Activated CD8-positive, alpha-beta memory T cell treated with anti-CD3 and anti-CD28 coated beads for 1 hour (primary cell): ENCODE data around the gene SORCS2.
A peak's percentile ranks its signal among the peaks of the same experiment; 100 is the strongest.

Experiments
- DNase-seq, 2 donors: peaks; one replicate each; pipeline ENCODE4 v3.0.0-alpha.2; 2020; ENCODE audit warnings: low read depth in 1 of 2; ENCODE audit errors: extremely low read depth in 1 of 2

Gene SORCS2

DNA sequence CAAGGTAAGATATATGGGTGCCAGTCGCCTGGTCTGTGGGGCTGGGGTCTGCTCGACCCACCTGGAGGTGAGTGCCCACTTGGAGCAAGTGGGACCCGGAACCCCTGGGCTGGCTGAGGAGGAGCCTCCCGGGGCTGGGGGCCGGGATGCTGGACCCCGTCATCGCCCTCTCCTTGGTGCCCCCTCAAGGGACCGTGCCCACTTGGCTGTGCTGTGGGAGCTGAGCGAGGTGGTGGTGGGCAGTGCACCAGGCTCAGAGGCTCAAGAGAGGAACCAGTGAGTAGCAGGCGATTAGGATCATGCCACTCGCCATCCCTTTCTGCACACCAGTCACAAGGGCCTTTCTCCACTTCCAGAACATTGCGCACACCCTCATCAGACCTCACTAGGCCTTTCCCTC lies 446.2 kb downstream of the SORCS2 start:
- DNase-seq = no peak

DNA sequence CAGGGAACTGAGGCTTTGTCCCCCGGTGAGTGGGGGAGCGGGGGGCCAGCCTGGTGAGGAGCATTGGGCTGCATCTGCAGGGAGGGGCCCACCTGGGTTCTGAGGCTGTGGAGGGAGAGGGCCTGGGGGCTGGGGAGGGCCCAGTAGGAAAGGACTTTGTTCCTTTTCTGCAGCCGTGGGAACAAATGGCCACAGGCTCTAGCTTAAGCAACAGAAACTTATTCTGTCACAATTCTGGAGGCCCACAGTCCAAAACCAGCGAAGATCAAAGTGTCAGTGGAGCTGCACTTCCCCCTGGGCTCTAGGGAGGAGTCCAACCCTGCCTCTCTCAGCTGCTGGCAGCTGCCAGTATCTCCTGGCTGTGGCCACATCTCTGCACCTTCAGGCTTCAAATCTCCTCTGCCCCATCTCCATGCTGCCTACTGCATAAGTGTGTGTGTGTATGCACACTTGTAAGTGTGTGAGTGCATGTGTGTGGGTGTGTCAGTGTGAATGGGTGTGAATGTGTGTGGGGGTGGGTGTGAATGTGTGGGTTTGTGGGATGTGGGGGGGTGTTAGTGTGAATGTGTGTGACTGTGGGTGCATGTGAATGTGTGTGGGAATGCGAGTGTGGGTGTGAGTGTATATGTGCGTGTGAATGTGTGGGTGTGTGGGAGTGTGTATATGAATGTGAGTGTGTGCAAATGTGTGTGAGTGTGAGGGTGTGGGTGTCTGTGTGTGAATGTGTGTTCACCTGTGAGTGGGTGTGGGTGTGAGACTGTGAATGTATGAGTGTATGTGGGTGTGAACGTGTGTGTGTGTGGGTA lies 446.8 kb downstream of the SORCS2 start:
- DNase-seq = no peak

DNA sequence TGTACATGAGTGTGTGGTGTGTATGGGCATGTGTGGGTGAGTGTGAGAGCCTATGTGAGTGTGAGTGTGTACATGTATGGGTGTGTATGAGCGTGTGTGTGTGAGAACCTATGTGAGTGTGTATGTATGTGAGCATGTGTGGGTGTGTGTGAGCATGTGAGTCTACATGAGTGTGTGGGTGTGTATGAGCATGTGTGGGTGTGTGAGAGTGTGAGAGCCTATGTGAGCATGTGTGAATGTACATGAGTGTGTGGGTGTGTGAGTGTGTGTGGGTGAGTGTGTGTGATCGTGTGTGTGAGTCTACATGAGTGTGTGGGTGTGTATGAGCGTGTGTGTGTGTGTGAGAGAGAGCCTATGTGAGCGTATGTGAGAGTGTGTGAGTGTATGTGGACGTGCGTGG lies 447.8 kb downstream of the SORCS2 start:
- DNase-seq = no peak

DNA sequence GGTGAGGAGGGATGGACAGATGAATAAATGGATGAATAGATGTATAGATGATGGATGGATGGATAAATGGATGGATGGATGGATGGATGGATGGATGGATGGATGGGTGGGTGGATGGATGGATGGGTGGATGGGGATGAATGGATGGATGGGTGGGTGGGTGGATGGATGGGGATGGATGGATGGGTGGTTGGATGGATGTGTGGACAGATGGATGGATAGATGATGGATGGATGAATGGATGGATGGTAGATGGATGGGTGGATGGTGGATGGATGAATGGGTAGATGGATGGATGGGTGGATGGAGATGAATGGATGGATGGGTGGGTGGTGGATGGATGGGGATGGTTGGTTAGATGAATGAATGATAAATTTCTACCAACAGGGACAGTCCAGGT lies 449.4 kb downstream of the SORCS2 start:
- DNase-seq = no peak

DNA sequence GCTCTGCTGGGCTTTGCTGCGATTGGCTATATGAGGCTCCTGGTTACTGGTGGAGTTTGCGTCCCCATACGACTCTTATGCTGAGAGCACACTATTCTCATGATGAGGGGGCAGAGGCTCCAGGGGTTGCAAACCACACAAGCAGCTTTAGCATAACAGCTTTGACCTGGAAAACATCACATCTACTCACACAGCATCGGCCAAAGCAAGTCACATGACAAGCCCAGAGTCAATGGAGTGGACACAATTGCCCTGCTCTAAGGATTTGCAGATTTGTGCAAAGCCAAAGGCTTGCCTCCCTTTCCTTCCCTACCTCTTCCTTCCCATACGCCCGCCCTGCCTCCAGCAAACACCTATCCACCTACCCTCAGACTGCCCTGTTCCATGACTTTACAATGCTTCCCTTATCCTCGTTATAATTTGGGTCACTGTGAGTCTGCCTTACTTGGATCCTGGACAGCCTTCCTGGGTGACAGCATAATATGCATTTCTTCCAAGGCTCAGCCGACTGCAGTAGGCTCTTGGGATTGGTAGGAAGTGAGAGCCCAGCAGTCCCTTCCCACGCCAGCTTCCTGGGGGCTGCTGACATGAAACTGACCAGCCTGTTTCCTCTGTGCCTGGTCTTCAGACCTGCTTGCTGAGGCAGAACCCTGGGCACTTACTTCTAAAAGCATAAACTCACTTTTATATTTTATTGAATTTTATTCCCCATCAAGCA lies 450.6 kb downstream of the SORCS2 start:
- no peak for DNase-seq

DNA sequence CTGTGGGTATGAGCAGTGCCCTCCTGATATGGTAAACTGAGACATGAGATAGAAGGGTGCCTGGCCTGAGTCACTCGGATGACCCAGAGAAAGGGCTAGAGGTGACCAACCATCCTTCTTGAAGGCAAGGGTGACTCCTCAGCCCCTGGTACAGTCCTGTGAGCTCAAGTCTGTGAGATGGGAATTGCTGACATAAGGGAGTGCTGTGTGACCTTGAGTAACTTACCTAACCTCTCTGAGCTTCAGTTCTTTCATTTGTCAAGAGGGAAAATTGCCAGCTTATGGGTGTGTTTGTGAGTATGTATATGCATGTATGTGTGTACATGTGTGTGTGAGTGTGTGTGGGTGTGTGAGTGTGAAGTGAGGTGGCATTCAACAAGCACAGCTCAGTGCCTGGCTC lies 452.8 kb downstream of the SORCS2 start:
- DNase-seq = no peak

DNA sequence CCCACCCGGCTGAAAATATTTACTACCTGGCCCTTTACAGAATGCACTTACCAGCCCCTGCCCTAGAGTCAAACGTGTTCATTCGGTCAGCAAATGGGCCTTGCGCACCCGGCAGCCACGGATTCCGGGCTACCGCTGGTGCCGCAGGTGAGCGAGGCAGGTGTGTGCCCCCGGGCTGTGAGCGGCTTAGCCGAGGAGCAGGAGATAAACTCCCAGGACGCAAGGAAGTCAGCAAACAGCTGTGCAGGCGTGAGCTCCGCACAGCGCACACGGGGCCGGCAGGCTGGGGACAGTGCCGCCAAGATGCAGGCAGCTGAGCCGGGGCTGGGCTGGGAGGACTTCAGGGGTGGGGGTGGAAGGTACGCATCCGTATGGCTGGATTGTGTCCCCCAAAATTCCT lies 453.6 kb downstream of the SORCS2 start:
- no peak for DNase-seq

DNA sequence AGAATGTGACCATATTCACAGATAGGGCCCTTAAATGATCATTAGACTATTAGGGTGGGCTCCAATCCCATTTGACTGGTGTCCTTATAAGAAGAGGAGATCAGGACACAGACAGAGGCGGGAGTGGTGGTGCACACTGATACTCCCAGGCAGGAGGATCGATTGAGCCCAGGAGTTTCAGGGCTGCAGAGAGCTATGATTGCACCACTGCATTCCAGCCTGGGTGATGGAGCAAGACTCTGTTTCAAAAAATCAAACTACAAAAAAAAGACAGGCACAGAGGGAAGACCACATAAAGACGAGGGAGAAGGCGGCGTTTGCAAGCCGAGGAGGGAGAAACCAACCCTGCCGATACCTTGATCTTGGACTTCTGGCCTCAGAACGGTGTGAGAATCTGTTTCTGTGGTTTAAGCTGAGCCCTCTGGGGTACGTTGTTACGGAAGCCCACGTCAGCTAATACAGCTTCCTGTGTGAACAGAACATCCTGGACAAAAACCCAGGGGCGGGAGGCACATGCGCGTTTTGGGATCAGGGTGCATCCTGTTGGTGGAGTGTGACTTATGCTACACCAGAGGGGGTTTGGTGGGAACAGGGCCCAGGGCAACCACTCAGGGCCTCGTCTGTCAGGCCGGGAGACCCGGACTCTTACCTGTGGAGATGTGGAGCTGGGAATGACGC lies 454.2 kb downstream of the SORCS2 start:
- DNase-seq = no peak

DNA sequence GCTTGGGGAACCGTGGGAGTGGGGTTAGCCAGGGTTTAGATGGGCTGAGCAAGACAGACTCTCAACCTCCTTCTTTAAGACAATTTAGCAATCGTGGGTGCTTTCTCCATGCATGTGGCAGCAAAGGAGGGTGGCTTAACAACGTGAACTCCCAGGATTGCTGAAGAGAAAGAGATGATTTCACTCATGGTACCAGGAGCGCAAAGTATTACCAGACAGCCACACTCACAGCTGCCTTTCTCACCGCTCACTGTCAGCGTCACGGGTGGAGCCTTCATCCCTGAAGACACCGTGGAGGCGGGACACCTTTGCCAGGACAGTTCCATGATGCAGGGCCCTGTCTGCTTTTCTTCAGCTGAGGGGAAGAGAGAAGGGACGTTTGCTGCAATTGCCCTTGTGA lies 454.8 kb downstream of the SORCS2 start:
- DNase-seq = no peak

DNA sequence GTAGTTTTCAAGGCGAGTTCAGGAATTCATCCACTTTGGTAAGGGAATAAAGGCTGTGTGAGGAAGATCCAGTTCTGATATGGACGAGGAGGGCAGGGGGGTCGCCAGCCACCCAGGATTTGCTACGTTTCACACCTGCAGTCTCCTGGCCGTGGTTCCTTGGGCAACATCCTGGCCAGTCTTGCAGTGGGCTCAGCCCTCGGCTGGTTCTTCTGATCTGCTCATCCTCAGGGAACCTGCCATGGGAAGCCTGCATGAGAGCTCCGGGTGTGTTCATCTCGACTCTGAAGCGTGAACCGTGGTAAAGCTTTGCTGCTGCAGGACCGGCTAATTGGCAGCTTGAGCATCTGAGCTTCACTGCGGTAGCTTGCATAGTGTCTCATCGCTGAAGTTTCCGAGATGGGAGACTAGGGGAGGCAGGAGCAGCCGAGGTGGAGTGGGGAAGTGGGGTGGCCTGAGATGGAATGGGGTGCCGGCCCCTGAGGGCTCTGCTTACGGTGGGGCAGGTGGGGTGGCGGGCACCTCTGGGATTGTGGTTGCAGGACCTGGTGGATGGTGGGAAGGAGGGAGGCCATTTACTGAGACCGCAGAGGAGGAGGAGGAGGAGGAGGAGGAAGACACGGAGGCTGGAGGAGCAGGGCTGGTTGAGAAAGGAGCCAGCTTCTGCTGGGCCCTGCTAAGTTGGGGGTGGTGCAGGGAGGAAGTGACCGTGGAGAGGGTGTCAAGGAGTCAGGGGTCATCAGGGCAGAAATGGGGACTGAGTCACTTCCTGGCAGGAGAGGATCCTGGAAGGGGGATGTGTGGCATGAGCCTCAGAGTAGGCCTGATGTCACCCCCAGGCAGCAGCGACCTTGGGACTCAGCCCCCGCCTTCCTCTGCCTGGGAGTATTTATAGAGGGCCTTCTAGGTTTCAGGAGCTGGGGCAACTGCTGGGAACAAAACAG lies 455.5 kb downstream of the SORCS2 start:
- DNase-seq = no peak

DNA sequence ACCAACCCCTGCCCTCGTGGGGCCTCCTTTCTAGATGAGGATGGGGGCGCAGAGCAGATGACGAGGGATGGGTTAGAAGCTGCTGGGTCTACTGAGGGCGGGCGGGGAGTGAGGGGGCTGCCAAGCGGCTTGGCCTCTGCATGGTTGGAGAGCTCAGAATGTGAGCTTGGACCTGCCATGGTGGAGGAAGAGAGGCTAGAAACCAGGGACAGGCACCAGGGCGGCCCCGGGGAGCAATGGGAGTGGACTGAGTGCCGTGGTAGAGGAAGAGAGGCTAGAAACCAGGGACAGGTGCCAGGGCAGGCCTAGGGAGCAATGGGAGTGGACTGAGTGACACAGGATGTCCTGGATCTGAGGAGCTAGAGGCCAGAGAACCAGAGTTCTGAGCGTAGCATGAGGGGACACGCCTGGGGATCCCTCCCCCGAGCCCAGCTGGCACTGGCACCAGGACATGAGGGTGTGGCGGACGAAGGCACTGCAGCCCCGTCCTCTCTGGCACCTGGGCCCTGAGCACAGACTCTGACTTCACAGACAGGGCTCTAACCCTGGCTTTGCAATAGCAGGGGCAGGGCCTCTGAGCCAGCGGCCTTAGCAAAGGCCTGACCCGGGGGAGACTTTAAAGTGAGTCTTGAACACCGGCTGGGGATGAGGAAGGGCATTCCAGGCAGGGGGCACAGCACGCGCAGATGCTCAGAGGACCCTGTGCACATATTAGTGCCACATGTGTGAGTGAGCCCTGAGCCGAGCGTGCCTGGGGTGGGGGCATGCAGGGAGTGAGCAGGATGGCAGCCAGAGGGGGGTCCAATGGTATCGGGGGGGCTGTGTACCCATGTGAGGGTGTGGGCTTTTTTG lies 456.4 kb downstream of the SORCS2 start:
- no peak for DNase-seq

DNA sequence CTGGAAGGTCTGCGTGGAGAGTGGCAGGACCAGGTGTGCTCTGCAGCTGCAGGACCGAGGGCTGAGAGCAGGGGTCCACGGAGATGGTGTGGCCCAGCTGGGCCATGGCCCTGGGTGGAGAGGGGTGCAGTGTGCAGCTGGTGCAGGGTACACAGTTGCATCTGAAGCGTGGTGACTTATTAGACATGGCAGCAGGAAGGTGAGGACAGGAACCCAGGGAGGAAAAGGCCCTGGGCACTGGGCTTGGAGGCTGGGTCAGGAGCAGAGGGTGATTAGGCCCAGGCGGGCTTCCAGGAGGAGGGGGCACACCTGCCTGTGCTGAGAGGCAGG lies 457.0 kb downstream of the SORCS2 start:
- no peak for DNase-seq

DNA sequence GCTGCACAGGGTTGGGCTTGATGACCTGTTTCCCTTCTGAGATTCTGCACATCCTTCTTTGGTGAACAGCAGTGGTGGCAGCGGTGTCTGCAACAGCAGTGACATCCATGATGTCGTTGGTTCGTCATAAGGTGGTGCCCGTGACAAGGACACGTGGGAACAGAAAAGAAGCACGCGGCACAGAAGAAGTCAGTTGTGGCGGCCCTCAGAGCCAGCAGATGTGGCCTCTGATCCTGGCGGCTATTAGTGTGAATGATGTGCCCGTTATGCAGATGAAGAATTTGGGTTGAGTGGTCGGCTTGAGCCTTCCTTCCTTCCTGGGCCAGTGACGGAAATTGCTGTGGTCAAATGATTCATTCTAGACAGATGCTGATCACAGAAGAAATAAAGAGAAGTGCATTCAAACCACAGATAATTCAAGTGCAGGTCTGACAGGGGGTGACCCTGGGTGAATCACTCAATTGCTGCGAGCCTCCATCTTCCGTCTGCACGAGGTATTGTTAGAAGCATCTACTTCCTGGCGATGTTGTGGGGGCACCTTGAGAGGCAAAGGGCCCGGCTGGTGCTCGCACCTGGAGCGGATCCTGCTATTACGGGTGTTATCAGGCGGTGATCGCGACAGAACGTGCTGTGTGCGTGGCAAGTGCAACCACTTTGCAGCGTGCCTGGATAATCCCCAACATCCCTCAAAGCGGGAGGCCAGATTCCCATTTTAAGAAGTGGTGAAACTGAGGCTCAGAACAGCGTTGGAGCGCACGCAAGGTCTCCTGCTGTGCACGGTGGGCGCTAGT lies 457.6 kb downstream of the SORCS2 start:
- DNase-seq = peak; percentile 13 to 25

DNA sequence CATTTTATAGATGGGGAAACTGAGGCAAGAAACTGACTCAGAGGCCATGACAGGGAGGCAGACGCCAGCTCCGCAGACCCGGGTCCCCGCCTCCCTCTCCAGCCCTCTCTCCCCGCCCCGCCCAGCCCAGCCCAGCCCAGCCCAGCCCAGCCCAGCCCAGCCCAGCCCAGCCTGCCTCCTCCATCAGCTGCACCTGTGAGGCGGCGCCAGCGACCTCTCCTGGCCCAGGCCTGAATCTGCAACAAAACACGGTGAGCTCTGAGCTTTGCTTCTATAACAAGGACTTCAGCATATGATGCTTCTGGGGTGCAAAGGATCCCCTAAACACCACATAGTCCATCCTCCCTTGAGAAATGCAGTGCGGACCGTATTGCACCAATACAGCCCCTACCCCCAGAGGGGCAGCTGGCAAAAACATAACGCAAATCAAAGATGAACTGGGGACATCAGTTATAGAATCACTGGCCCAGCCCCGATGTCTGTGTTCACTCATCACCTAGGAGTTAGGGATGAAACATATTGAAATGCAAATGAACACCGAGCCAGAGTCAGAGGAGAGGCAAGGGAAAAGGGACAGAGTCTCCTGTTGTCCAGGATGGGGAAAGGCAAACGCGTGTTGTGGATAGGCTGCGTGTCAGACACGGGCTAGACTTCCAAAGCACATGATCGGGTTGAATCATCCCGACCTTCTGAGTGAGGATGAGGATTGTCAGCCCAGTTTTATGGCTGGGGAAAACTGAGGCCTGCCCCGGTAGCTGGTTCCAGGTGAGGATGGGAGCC lies 458.5 kb downstream of the SORCS2 start:
- no peak for DNase-seq

DNA sequence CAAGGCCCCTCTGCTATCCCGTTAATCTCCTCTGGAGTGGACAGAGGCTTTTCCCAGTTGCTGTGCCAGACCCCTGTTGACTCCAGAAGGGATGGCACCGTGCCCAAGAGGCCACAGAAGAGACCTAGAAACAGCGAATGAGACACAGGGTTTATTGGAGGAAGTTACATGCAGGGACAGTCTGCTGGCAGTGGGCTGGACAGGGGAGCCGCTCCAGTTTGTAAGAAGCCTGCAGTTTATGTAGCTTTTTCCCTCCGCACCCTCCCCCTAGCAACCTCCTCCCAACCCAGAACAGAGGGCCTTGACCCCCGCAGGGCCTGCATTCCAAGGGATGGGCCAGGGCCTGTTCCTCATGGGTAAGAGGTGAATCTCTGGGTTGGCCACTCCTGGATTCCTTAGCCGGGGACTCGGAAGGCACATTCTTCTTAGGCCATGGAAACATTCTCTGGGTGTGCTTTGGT lies 459.2 kb downstream of the SORCS2 start:
- DNase-seq = no peak

DNA sequence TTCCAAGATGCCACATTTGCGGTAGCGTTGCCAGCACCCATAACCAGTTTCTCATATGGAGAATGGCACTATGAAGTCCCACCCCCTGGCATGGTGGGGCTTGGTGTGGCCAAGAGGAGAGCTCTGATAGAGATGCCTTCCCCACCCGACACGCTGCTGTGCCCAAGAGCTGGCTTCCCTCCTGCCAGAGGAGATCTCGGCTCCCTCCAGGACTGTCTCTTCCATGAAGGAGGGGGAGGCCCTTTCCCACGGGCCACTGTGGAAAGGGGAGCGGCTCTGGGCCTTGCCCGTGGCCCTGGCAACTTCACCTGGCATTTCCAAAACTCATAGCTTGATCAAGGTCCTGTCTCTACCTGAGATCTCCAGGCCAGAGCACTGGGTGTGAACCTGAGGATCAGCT lies 459.7 kb downstream of the SORCS2 start:
- no peak for DNase-seq

DNA sequence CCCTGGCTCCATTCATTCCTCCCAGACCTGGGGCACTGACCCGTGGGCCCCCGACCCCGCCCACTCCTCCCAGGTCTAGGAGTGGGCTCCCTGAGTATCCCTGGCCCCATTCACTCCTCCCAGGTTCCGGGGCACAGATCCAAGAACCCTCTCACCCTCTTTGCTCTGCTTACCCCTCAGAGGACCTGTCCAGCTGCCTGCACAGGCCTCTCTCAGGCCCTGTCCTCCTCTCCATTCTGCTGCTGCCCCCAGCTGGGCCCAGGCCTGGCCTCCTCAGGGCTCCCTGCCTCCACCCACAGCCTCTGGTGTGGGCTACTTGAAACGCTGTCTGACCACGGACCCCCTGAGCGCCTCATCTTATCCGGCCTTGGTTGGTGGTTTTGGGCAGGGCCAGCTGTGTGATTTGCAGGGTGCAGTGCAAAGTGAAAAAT lies 460.1 kb downstream of the SORCS2 start:
- no peak for DNase-seq

DNA sequence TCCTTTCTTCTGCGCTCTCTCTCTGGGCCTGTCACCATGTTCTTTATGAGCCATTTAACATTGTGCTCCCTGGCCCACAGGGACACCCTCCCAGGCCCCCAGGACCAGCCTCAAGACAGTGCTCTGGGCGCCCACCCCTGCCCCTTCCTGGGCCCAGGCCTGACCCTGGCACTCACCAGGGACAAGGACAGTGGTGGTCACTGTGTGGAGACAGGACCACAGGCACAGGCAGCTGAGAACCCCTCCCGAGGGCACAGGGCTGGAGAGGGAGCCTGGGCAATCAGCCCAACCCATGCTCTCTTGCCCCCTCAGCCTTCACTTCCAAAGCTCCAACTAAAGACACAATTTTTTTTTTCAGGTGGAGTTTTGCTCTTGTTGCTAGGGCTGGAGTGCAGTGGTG lies 460.6 kb downstream of the SORCS2 start:
- DNase-seq = no peak
